ENCODE results near the gene CCDC188.

The CCDC188 gene

GRCh38 chr22:20191000-20191515 lies 40.2 kb upstream of the CCDC188 start:
- TF ChIP-seq GATA3 (IDR thresholded peaks at IDR 0.05; ENCODE audit: low read depth, low read length) (no peak), GATA2 (IDR thresholded peaks at IDR 0.05; ENCODE audit: low read depth, low read length) (no peak)

- TF ChIP-seq GATA2 (IDR thresholded peaks at IDR 0.05; ENCODE audit: low read depth, low read length) (no peak), GATA3 (IDR thresholded peaks at IDR 0.05; ENCODE audit: low read depth, low read length) (no peak)
These were observed 37.7 kb upstream of the CCDC188 start for GRCh38 chr22:20188567-20188877.

- no peak for TF ChIP-seq GATA2 (IDR thresholded peaks at IDR 0.05; ENCODE audit: low read depth, low read length)
- TF ChIP-seq GATA3 (IDR thresholded peaks at IDR 0.05; ENCODE audit: low read depth, low read length), result no peak
These were observed 37.1 kb upstream of the CCDC188 start for GRCh38 chr22:20187777-20188566.

GRCh38 chr22:20186871-20187546 lies 36.2 kb upstream of the CCDC188 start:
- no peak for TF ChIP-seq GATA3 (IDR thresholded peaks at IDR 0.05; ENCODE audit: low read depth, low read length)
- TF ChIP-seq GATA2 (IDR thresholded peaks at IDR 0.05; ENCODE audit: low read depth, low read length), result no peak

- TF ChIP-seq GATA3 (IDR thresholded peaks at IDR 0.05; ENCODE audit: low read depth, low read length), result no peak
- TF ChIP-seq GATA2 (IDR thresholded peaks at IDR 0.05; ENCODE audit: low read depth, low read length), result no peak
These were observed 35.5 kb upstream of the CCDC188 start for GRCh38 chr22:20186183-20186870.

- TF ChIP-seq GATA2 (IDR thresholded peaks at IDR 0.05; ENCODE audit: low read depth, low read length) (no peak), GATA3 (IDR thresholded peaks at IDR 0.05; ENCODE audit: low read depth, low read length) (no peak)
These were observed 34.9 kb upstream of the CCDC188 start for GRCh38 chr22:20185750-20186149.

GRCh38 chr22:20184501-20185165 lies 33.8 kb upstream of the CCDC188 start:
- TF ChIP-seq GATA2 (IDR thresholded peaks at IDR 0.05; ENCODE audit: low read depth, low read length) (no peak), GATA3 (IDR thresholded peaks at IDR 0.05; ENCODE audit: low read depth, low read length) (no peak)

GRCh38 chr22:20183823-20184222 lies 33.0 kb upstream of the CCDC188 start:
- TF ChIP-seq GATA2 (IDR thresholded peaks at IDR 0.05; ENCODE audit: low read depth, low read length), result no peak
- TF ChIP-seq GATA3 (IDR thresholded peaks at IDR 0.05; ENCODE audit: low read depth, low read length), result no peak

GRCh38 chr22:20183101-20183500 lies 32.2 kb upstream of the CCDC188 start:
- TF ChIP-seq GATA3 (IDR thresholded peaks at IDR 0.05; ENCODE audit: low read depth, low read length) (no peak), GATA2 (IDR thresholded peaks at IDR 0.05; ENCODE audit: low read depth, low read length) (no peak)

- TF ChIP-seq GATA2 (IDR thresholded peaks at IDR 0.05; ENCODE audit: low read depth, low read length), result no peak
- TF ChIP-seq GATA3 (IDR thresholded peaks at IDR 0.05; ENCODE audit: low read depth, low read length), result no peak
These were observed 31.5 kb upstream of the CCDC188 start for GRCh38 chr22:20182365-20182764.

GRCh38 chr22:20181884-20182236 lies 31.0 kb upstream of the CCDC188 start:
- no peak for TF ChIP-seq GATA3 (IDR thresholded peaks at IDR 0.05; ENCODE audit: low read depth, low read length)
- TF ChIP-seq GATA2 (IDR thresholded peaks at IDR 0.05; ENCODE audit: low read depth, low read length), result no peak

- TF ChIP-seq GATA2 (IDR thresholded peaks at IDR 0.05; ENCODE audit: low read depth, low read length) (no peak), GATA3 (IDR thresholded peaks at IDR 0.05; ENCODE audit: low read depth, low read length) (no peak)
These were observed 30.5 kb upstream of the CCDC188 start for GRCh38 chr22:20181194-20181883.

- TF ChIP-seq GATA3 (IDR thresholded peaks at IDR 0.05; ENCODE audit: low read depth, low read length), result no peak
- TF ChIP-seq GATA2 (IDR thresholded peaks at IDR 0.05; ENCODE audit: low read depth, low read length), result no peak
These were observed 29.8 kb upstream of the CCDC188 start for GRCh38 chr22:20180640-20181039.
